GM20000 (cell line): ENCODE results near the gene SLC30A2.

Experiments
- DNase-seq: peaks from one replicate; pipeline ENCODE4 v3.0.0; 2012; ENCODE audit warnings: low spot score
- TF ChIP-seq, protein P1 (sequence below): IDR thresholded peaks from 2 replicates; pipeline ENCODE4 v1.5.1; 2012; ENCODE audit warnings: mild to moderate bottlenecking, control low read depth; ENCODE audit errors: extremely low read depth, missing control alignments

The SLC30A2 gene

DNA sequence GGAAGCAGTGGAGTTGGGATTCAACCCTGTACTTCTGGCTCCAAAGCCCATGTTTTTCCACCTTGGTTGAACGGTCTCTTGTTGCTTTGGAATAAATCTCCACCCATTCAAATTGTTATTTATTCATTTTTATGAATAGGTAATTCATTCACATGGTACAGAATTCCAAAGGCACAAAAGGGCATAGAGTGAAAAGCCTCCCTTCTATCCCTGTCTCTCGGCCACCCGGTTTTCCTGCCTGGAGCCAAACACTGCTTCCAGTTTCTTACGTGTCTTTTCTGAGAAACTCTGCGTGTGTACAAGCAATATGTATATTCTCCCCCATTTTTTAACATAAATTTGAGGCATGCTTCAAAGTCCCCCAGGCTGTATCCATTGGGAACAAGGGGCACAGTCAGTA is 20.4 kb downstream of the SLC30A2 start:
- TF ChIP-seq, protein P1, sequence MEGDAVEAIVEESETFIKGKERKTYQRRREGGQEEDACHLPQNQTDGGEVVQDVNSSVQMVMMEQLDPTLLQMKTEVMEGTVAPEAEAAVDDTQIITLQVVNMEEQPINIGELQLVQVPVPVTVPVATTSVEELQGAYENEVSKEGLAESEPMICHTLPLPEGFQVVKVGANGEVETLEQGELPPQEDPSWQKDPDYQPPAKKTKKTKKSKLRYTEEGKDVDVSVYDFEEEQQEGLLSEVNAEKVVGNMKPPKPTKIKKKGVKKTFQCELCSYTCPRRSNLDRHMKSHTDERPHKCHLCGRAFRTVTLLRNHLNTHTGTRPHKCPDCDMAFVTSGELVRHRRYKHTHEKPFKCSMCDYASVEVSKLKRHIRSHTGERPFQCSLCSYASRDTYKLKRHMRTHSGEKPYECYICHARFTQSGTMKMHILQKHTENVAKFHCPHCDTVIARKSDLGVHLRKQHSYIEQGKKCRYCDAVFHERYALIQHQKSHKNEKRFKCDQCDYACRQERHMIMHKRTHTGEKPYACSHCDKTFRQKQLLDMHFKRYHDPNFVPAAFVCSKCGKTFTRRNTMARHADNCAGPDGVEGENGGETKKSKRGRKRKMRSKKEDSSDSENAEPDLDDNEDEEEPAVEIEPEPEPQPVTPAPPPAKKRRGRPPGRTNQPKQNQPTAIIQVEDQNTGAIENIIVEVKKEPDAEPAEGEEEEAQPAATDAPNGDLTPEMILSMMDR, result no peak
- no peak for DNase-seq

DNA sequence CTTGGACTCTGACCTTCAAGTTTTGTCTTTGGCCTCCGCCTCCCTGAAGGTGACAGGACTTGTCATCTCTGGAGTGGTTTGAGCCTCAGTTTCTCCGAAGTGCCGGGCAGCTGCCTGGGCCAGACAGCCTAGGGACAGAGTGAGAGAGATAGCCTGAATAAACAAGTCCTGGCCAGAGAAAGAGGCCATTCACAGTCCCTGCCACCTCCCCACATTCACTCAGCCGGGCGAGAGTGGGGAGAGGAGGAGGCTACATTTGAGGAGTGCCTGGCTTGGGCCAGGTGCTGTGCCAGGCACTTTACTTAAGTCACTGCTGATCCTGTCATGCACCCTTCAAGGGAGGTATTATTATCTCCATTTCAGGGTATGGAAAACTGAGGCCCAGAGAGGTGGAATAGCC is 20.9 kb downstream of the SLC30A2 start:
- no peak for DNase-seq
- TF ChIP-seq, protein P1, result no peak

DNA sequence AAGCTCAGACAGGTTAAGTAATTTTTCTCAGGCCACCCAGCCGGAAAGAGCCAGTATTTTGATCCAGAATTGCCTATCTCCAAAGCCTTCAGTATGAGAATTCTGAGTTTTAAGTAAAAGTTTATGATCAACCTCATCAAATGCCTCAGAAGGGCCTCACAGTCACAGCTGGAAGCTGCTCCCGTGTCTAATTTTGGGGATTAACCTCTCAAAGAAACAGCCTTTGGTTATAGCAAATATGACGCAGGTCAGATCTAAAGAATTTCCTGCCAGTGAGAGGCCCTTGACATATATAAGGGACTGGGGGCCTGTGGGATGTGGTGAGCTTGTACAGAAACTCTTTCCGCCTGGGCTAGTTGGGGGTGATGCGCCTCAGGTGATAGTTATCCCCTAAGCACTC is 22.1 kb downstream of the SLC30A2 start:
- TF ChIP-seq, protein P1, result no peak
- no peak for DNase-seq

DNA sequence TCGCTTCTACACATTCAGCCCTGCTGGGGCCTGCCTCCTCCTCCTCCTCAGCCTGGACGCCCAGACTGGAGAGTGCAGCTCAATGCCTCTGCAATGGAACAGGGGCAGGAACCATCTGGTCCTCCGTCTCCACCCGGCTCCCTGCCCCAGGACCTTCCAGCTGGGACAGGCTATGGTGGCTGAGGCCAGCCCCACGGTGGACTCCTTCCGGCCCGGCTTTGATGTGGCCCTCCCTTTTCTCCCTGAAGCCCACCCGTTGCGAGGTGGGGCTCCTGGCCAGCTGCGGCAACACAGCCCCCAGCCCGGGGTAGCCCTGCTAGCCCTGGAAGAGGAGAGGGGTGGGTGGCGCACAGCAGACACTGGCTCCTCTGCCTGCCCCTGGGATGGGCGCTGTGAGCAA is 22.9 kb downstream of the SLC30A2 start:
- no peak for DNase-seq
- TF ChIP-seq, protein P1, result no peak

DNA sequence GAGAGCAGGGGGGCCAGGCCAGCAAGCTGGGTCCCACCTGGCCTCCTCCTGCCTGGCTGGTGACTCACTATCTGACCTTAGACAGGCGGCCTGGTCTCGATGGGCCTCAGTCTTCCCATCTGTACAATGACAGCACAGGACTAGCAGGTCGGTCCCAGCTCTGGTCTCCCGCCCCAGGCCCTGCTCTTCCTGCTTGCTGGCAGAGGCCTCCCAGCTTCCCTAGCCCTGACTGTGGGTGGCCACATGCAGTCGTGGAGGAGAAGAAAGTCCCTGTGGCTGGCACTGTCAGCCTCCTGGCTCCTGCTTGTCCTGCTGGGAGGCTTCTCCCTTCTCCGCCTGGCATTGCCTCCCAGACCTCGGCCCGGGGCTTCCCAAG is 23.5 kb downstream of the SLC30A2 start:
- DNase-seq, result no peak
- TF ChIP-seq, protein P1, result no peak

DNA sequence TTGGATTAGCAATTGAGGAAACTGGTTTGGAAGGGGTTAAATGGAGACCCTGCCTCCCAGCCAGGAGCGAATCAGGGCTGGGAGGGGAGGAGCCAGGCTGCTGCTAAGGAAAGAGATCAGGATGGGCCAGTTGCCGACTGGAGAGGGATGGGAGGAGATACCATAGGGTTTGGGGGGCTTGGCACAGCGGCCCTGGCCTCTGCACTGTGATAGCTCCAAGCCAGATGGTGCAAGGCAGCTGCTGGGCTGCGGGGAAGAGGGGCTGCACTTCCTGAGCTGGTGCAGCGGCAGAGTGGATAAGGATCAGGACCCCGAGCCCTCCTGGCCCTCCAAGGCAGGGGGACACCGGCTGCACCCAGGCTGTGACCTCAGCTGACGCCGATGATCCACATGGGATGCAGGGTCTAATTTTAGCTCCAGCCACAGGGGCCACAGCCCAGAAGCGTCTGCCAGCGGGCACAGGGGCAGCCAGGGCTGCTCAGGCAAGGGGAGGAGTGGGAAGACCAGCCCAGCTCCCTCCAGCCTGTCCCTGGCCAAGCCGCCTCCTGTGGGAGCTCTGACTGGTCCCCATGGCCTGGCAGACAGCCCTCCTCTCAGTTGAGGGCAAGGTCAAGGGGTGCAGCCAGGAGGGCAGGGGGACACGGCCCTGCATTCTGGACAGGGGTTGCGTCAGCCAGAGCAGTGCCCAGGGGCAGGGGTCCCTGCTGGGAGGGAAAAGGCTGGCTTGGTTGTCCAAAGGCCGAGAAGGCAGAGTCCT is 24.1 kb downstream of the SLC30A2 start, which contains the start of gene EXTL1:
Gene EXTL1 (plus strand): TSS at position 129 of the 757 bp plus-strand sequence. CDS start 872 bp downstream, outside the sequence.
- no peak for DNase-seq

DNA sequence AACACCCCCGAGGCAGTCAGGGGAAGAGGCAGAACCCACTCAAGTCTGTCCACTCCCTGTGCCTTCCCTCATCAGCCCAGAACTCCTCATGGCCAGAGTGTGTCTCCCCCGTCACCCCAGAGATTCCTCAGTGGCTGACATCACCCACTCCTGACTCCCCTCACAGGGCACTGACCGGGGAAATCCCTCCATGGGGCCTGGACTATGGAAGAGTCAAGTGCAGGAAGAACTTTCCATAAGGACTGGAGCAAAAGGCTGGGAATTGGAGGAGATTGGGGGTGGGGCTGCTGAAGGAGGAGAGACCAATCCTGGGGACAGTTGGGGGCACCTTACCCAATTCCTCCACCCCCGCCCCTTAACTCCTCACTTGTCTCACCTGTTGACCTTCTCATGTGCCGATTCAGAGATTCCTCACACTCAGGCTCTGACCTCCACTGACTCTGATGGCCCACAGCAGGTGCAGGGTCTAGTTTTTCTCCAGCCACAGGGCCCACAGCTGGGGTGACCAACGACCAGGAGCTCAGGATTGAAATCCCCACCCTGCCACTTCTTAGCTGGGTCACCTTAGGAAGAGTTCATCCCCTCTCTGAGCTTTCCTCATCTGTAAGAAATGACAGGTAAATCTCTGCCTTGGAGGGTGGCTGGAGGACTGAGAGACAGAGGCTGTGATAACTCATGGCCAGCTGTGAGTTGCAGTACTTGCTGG is 24.8 kb downstream of the SLC30A2 start:
- no peak for DNase-seq
- TF ChIP-seq, protein P1, result no peak

More for the DNA sequence above, 24.1 kb downstream of the SLC30A2 start, which contains the start of gene EXTL1:
- TF ChIP-seq, protein P1, result no peak
